ENCODE data around the gene PALLD. TPM values are rescaled to one million over a fixed set of nuclear protein-coding genes. Genes with fewer than 3 reads are reported as not detected.

PALLD gene
- total and polyA plus RNA-seq, 2 of the 8 experiments (the other 6 are each of a cell fraction or from before 2014, with no cell fraction given): 10.5 to 25.0 TPM

DNA sequence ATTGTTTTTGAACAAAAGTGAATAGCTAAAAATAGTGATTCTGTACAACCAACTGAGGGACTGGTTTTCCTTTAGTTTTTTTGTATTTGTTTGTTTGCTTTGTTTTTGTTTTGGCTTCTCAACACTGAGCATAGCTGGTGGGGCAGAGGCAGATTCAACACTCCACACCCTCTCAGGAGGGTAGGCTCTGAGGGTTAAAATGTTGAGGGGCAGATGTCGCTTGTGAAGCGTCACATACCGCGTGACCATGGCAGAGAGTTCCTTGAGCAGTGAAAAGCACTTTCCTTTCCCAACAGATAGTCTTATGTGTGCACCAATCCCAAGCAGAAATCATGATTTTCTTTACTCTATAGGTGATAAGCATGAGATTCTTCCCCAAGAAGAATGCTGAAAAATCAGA, 155.0 kb downstream of the PALLD start (continued):
- TF ChIP-seq, protein P1, sequence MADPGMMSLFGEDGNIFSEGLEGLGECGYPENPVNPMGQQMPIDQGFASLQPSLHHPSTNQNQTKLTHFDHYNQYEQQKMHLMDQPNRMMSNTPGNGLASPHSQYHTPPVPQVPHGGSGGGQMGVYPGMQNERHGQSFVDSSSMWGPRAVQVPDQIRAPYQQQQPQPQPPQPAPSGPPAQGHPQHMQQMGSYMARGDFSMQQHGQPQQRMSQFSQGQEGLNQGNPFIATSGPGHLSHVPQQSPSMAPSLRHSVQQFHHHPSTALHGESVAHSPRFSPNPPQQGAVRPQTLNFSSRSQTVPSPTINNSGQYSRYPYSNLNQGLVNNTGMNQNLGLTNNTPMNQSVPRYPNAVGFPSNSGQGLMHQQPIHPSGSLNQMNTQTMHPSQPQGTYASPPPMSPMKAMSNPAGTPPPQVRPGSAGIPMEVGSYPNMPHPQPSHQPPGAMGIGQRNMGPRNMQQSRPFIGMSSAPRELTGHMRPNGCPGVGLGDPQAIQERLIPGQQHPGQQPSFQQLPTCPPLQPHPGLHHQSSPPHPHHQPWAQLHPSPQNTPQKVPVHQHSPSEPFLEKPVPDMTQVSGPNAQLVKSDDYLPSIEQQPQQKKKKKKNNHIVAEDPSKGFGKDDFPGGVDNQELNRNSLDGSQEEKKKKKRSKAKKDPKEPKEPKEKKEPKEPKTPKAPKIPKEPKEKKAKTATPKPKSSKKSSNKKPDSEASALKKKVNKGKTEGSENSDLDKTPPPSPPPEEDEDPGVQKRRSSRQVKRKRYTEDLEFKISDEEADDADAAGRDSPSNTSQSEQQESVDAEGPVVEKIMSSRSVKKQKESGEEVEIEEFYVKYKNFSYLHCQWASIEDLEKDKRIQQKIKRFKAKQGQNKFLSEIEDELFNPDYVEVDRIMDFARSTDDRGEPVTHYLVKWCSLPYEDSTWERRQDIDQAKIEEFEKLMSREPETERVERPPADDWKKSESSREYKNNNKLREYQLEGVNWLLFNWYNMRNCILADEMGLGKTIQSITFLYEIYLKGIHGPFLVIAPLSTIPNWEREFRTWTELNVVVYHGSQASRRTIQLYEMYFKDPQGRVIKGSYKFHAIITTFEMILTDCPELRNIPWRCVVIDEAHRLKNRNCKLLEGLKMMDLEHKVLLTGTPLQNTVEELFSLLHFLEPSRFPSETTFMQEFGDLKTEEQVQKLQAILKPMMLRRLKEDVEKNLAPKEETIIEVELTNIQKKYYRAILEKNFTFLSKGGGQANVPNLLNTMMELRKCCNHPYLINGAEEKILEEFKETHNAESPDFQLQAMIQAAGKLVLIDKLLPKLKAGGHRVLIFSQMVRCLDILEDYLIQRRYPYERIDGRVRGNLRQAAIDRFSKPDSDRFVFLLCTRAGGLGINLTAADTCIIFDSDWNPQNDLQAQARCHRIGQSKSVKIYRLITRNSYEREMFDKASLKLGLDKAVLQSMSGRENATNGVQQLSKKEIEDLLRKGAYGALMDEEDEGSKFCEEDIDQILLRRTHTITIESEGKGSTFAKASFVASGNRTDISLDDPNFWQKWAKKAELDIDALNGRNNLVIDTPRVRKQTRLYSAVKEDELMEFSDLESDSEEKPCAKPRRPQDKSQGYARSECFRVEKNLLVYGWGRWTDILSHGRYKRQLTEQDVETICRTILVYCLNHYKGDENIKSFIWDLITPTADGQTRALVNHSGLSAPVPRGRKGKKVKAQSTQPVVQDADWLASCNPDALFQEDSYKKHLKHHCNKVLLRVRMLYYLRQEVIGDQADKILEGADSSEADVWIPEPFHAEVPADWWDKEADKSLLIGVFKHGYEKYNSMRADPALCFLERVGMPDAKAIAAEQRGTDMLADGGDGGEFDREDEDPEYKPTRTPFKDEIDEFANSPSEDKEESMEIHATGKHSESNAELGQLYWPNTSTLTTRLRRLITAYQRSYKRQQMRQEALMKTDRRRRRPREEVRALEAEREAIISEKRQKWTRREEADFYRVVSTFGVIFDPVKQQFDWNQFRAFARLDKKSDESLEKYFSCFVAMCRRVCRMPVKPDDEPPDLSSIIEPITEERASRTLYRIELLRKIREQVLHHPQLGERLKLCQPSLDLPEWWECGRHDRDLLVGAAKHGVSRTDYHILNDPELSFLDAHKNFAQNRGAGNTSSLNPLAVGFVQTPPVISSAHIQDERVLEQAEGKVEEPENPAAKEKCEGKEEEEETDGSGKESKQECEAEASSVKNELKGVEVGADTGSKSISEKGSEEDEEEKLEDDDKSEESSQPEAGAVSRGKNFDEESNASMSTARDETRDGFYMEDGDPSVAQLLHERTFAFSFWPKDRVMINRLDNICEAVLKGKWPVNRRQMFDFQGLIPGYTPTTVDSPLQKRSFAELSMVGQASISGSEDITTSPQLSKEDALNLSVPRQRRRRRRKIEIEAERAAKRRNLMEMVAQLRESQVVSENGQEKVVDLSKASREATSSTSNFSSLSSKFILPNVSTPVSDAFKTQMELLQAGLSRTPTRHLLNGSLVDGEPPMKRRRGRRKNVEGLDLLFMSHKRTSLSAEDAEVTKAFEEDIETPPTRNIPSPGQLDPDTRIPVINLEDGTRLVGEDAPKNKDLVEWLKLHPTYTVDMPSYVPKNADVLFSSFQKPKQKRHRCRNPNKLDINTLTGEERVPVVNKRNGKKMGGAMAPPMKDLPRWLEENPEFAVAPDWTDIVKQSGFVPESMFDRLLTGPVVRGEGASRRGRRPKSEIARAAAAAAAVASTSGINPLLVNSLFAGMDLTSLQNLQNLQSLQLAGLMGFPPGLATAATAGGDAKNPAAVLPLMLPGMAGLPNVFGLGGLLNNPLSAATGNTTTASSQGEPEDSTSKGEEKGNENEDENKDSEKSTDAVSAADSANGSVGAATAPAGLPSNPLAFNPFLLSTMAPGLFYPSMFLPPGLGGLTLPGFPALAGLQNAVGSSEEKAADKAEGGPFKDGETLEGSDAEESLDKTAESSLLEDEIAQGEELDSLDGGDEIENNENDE (IDR thresholded peaks at IDR 0.05; ENCODE audit: insufficient replicate concordance, low read length): no peak
- no peak for TF ChIP-seq CREB1 (IDR thresholded peaks at IDR 0.05)
- TF ChIP-seq CBX8 (IDR thresholded peaks at IDR 0.05; ENCODE audit: borderline replicate concordance, low read depth, low read length): no peak
- TF ChIP-seq ZNF274 (IDR thresholded peaks at IDR 0.05; ENCODE audit: borderline replicate concordance, extremely low read depth, low read length): no peak
- no peak for TF ChIP-seq EZH2 (IDR thresholded peaks at IDR 0.05; ENCODE audit: low read depth, low read length, severe bottlenecking)

Data from H1 (cell line).